K562 (cell line): ENCODE results near the gene TAOK2. TPM values are rescaled to one million over a fixed set of nuclear protein-coding genes. Genes with fewer than 3 reads are reported as not detected.

ENCODE experiments used
- ATAC-seq: fragments of 200-7000 bp; cut with Tn5 transposase; 3 replicates; pipeline ENCODE4 v1.9.1; 2020; ENCODE audit warnings: moderate library complexity
- BruUV-seq: library from RNA; stranded (reverse); fragments of 400-500 nt; replicated peaks from 2 replicates; lab custom pipeline; 2021; lab: Mats Ljungman, UMichigan
- CTCF ChIA-PET: fragments of 300-600 bp; formaldehyde crosslinking; extraction: SDS; loops from one replicate; lab custom pipeline; 2021; ENCODE audit warnings: low intra/inter-chr PET ratio; lab: Yijun Ruan, JAX
- POLR2A ChIA-PET: fragments of 300-600, 350-650 bp; sonication (Branson Sonifier 250); formaldehyde crosslinking; extraction: SDS; loops from one replicate; lab custom pipeline; 2021; ENCODE audit warnings: antibody characterized with exemption, inconsistent platforms; lab: Yijun Ruan, JAX
- DNase-seq, 4 experiments: peaks; one replicate each; pipeline versions ENCODE4 v3.0.0 to v3.0.0-alpha.2; 2011 to 2018; ENCODE audit warnings: low spot score in 3 of 4, mixed read lengths in 3 of 4; ENCODE audit errors: extremely low read depth in 1 of 4
- FAIRE-seq: peaks from 2 replicates; lab custom pipeline; 2011; peaks lifted over from hg19 to GRCh38; lab: Jason Lieb, UNC
- H2AFZ ChIP-seq: 2 replicates; pipeline ENCODE4 v1.6.0; 2011; ENCODE audit warnings: low read depth, low read length, control low read depth, inconsistent platforms
- H3K27ac ChIP-seq: fragments of 200-600 bp; 3 replicates; pipeline ENCODE4 v1.8.0; 2011; ENCODE audit warnings: low read depth, mild to moderate bottlenecking, control low read depth, inconsistent platforms, low read length, moderate library complexity, mixed read lengths; ENCODE audit errors: extremely low read depth
- H3K27me3 ChIP-seq, 2 experiments: fragments of 300-600 bp in 1 of 2; 2 replicates in 1 of 2; 3 replicates in 1 of 2; pipeline versions ENCODE4 v1.6.0 to v1.8.0; 2011; ENCODE audit warnings: inconsistent platforms in 2 of 2, low read length in 2 of 2, mild to moderate bottlenecking in 1 of 2, mixed read lengths in 1 of 2, moderate library complexity in 1 of 2; ENCODE audit not compliant: control insufficient read depth in 2 of 2, insufficient read depth in 2 of 2
- H3K36me3 ChIP-seq: fragments of 300-600 bp; 3 replicates; pipeline ENCODE4 v1.8.0; 2011; ENCODE audit warnings: mild to moderate bottlenecking, low read length, inconsistent platforms; ENCODE audit not compliant: control insufficient read depth, insufficient read depth
- H3K4me1 ChIP-seq, 2 experiments: fragments of 200-600 bp in 1 of 2; replicated peaks in 1 of 2; 2 replicates in 1 of 2; 3 replicates in 1 of 2; pipeline versions ENCODE4 v1.5.1 to v1.8.0; 2011; ENCODE audit warnings: inconsistent platforms in 2 of 2, low read length in 2 of 2, mild to moderate bottlenecking in 1 of 2, mixed read lengths in 1 of 2, moderate library complexity in 1 of 2; ENCODE audit not compliant: control insufficient read depth in 2 of 2, insufficient read depth in 2 of 2
- H3K4me2 ChIP-seq: 2 replicates; pipeline ENCODE4 v1.6.1; 2011; ENCODE audit warnings: low read length, control low read depth, inconsistent platforms, mixed read lengths; ENCODE audit not compliant: insufficient read depth
- H3K4me3 ChIP-seq: fragments of 200-600 bp; sonication (generic), shearing (Covaris generic); 2 replicates; pipeline ENCODE4 v1.5.1; 2016; ENCODE audit warnings: control low read depth, inconsistent platforms
- H3K79me2 ChIP-seq: fragments of 200-600 bp; 3 replicates; pipeline ENCODE4 v1.8.0; 2011; ENCODE audit warnings: low read length, inconsistent platforms; ENCODE audit not compliant: control insufficient read depth, insufficient read depth
- H3K9ac ChIP-seq, 2 experiments: 2 replicates each; pipeline versions ENCODE4 v1.6.0 to v1.6.1; 2011; ENCODE audit warnings: low read depth in 2 of 2, low read length in 2 of 2, control low read depth in 1 of 2, inconsistent platforms in 1 of 2, mild to moderate bottlenecking in 1 of 2, mixed read lengths in 1 of 2; ENCODE audit not compliant: insufficient read depth in 1 of 2
- H3K9me1 ChIP-seq: one replicate; pipeline ENCODE4 v1.6.0; 2011; ENCODE audit warnings: inconsistent platforms, mild to moderate bottlenecking, low read length, moderate library complexity; ENCODE audit not compliant: control insufficient read depth, insufficient read depth
- H3K9me3 ChIP-seq: replicated peaks from 2 replicates; pipeline ENCODE4 v1.5.1; 2011; ENCODE audit warnings: low read depth, low read length, inconsistent platforms; ENCODE audit not compliant: control insufficient read depth, insufficient read depth
- H4K20me1 ChIP-seq: replicated peaks from 2 replicates; pipeline ENCODE4 v1.6.1; 2011; ENCODE audit warnings: low read length, inconsistent platforms, mixed read lengths; ENCODE audit not compliant: control insufficient read depth, insufficient read depth
- ARID1B ChIP-seq: fragments of 450-650 bp; IDR thresholded peaks from 2 replicates; pipeline ENCODE4 v1.6.1; 2016; ENCODE audit warnings: antibody characterized with exemption, mild to moderate bottlenecking, inconsistent platforms
- FOXP1 ChIP-seq: sonication (generic); formaldehyde crosslinking; IDR thresholded peaks from 2 replicates; pipeline ENCODE4 v1.8.0; 2022; ENCODE audit warnings: mild to moderate bottlenecking, missing genetic modification reagents
- HDAC3 ChIP-seq: fragments of 450-650 bp; IDR thresholded peaks from 2 replicates; pipeline ENCODE4 v1.6.1; 2018; ENCODE audit warnings: borderline replicate concordance, mild to moderate bottlenecking, moderate library complexity; ENCODE audit not compliant: partially characterized antibody
- MECOM ChIP-seq: fragments of 250-450 bp; sonication (Bioruptor Pico); IDR thresholded peaks from 2 replicates; pipeline ENCODE4 v1.8.0; 2022; ENCODE audit warnings: inconsistent platforms
- SAP30 ChIP-seq: fragments of 200-600 bp; sonication (generic); IDR thresholded peaks from 2 replicates; pipeline ENCODE4 v1.6.1; 2012; ENCODE audit warnings: borderline replicate concordance, low read depth, mild to moderate bottlenecking, moderate library complexity, low read length, control low read depth, inconsistent platforms; ENCODE audit not compliant: insufficient read depth, poor library complexity, severe bottlenecking
- SFPQ ChIP-seq: fragments of 200-400 bp; formaldehyde crosslinking; IDR thresholded peaks from 2 replicates; pipeline ENCODE4 v1.6.1; 2017; ENCODE audit warnings: mild to moderate bottlenecking, low read depth, low read length, moderate library complexity
- TFAP4 ChIP-seq: sonication (generic); formaldehyde crosslinking; IDR thresholded peaks from 2 replicates; pipeline ENCODE4 v1.8.0; 2022; ENCODE audit warnings: missing genetic modification reagents, mild to moderate bottlenecking, moderate library complexity, borderline replicate concordance
- THAP7 ChIP-seq: fragments of 250-450 bp; sonication (Bioruptor Pico); IDR thresholded peaks from 2 replicates; pipeline ENCODE4 v1.5.0; 2021
- ZNF121 ChIP-seq: sonication (generic); formaldehyde crosslinking; conservative IDR thresholded peaks from 2 replicates; pipeline ENCODE4 v1.8.0; 2022; ENCODE audit warnings: missing genetic modification reagents
- ZNF655 ChIP-seq: fragments of 250-450 bp; sonication (Bioruptor Pico); IDR thresholded peaks from 2 replicates; pipeline ENCODE4 v1.5.0; 2021
- WGBS: fragments of 100-300 bp; shearing (Covaris generic); methylation state at CpG from one replicate; pipeline ENCODE4 v1.1.6; 2016; ENCODE audit warnings: low coverage, mixed read lengths; ENCODE audit not compliant: insufficient coverage; ENCODE audit errors: missing lambda C conversion rate; 5-methylcytosine and 5-hydroxymethylcytosine counted together
- in situ Hi-C: fragments of 300-500 bp; cut with MboI; formaldehyde crosslinking; loops from 4 replicates; pipeline ENCODE4 v1.15.0; 2018; ENCODE audit warnings: inconsistent platforms, mixed read lengths
- intact Hi-C: fragments of 100-400 bp; cut with micrococcal nuclease; formaldehyde crosslinking; loops from 2 replicates; pipeline ENCODE4 v1.14.2; 2022
- polyA plus RNA-seq, 8 experiments: library from polyadenylated mRNA; depleted of rRNA in 4 of 8; stranded (reverse) in 5 of 8; unstranded in 3 of 8; fragments of >200 nt; fragmentation: Nextera tagmentation in 2 of 8; fragmentation: Illumina TruSeq in 1 of 8; extraction: Ambion mirVana in 2 of 8; extraction: Trizol in 1 of 8; gene quantifications; 2 replicates each; pipeline versions ENCODE4 v1.2.1 to v1.2.3, GENCODE V29; 2011 to 2014; ENCODE audit warnings: inconsistent platforms in 1 of 8, missing spikeins in 1 of 8
- total RNA-seq, 7 experiments: library from RNA; depleted of rRNA in 6 of 7; stranded (reverse); fragments of >200 nt in 6 of 7; fragmentation: Illumina TruSeq in 2 of 7; extraction: Trizol in 2 of 7; gene quantifications; 2 replicates each; pipeline versions ENCODE4 v1.2.1 to v1.2.3, GENCODE V29; 2011 to 2021; ENCODE audit warnings: low replicate concordance in 1 of 7

The TAOK2 gene
- total and polyA plus RNA-seq, 9 of the 15 experiments (the other 6 are each of a cell fraction or from before 2014, with no cell fraction given) = 0.10 to 41.8 (median 13.7) TPM

GRCh38 chr16:29975811-29976511, 2.3 kb downstream of the TAOK2 start (continued):
- TF ChIP-seq ZNF121 (CRISPR knock-in tag) (no peak), HDAC3 (no peak), THAP7 (no peak), FOXP1 (CRISPR knock-in tag) (no peak), ARID1B (peak; percentile 57)

GRCh38 chr16:29977063-29977825, 3.6 kb downstream of the TAOK2 start:
- no peak overlapping the region for H3K27ac ChIP-seq
- in situ Hi-C loops = no loop called here
- H3K4me3 ChIP-seq = no peak overlapping the region
- no peak for FAIRE-seq
- BruUV-seq = no TSS peak
- no peak overlapping the region for H2AFZ ChIP-seq
- intact Hi-C loops = no loop called here
- ATAC-seq = no peak
- no peak for DNase-seq
- H3K4me1 ChIP-seq = peaks cover 26 to 30% of the 10 kb centered on the region in 2 experiments; a peak in 4 of 5 replicates
- POLR2A ChIA-PET = interaction anchor here (2.4 to 3.0 kb wide), 2 partner anchors 12 to 15 kb away, joined by 9 to 20 read pairs; no protein-coding TSS in a partner anchor
- H3K27me3 ChIP-seq = no peaks in the 10 kb centered on the region
- H4K20me1 ChIP-seq = peaks cover 26% of the 10 kb centered on the region
- H3K9ac ChIP-seq = no peak overlapping the region
- H3K4me2 ChIP-seq = no peak overlapping the region
- 86% methylated on average over 9 of the region's 9 CpGs for WGBS
- H3K9me1 ChIP-seq = peaks cover 3% of the 10 kb centered on the region
- H3K36me3 ChIP-seq = peaks cover 63% of the 10 kb centered on the region
- peaks cover 36% of the 10 kb centered on the region for H3K79me2 ChIP-seq
- CTCF ChIA-PET = no interaction called here
- no peaks in the 10 kb centered on the region; the same call in 1 of the 2 replicates for H3K9me3 ChIP-seq
- TF ChIP-seq ZNF655 (CRISPR knock-in tag) (no peak), SFPQ (no peak), TFAP4 (no peak), MECOM (no peak), SAP30 (no peak)
